Hematopoietic multipotent progenitor cell (in vitro differentiated cells): ENCODE results near the gene PITX1. TPM values are rescaled to one million over a fixed set of nuclear protein-coding genes. Genes with fewer than 3 reads are reported as not detected.

Experiments
- DNase-seq, 3 donors: peaks; one replicate each; pipeline ENCODE4 v3.0.0-alpha.2; 2011 to 2015; ENCODE audit warnings: low read depth in 2 of 3, low spot score in 2 of 3
- total RNA-seq: library from RNA; depleted of rRNA; stranded (reverse); fragments of >200 nt; gene quantifications from one replicate; pipeline ENCODE4 v1.2.3, GENCODE V29; 2012

The PITX1 gene
- total RNA-seq, 1 donor, result under 0.01 TPM

GRCh38 chr5:135042595-135042994 lies 8.6 kb upstream of the PITX1 start:
- no peak for DNase-seq

- no peak for DNase-seq
These were observed 7.7 kb upstream of the PITX1 start for GRCh38 chr5:135041726-135042125.

- no peak for DNase-seq
These were observed 7.1 kb upstream of the PITX1 start for GRCh38 chr5:135041145-135041587.

- no peak for DNase-seq
These were observed 6.5 kb upstream of the PITX1 start for GRCh38 chr5:135040333-135041144.

- DNase-seq, result no peak
These were observed 6.0 kb upstream of the PITX1 start for GRCh38 chr5:135040034-135040332.

GRCh38 chr5:135039271-135040033 lies 5.4 kb upstream of the PITX1 start:
- no peak for DNase-seq

GRCh38 chr5:135038813-135039270 lies 4.8 kb upstream of the PITX1 start:
- no peak for DNase-seq

GRCh38 chr5:135038205-135038812 lies 4.3 kb upstream of the PITX1 start:
- no peak for DNase-seq

- DNase-seq, result no peak
These were observed 3.6 kb upstream of the PITX1 start for GRCh38 chr5:135037519-135038204.

GRCh38 chr5:135036405-135036804 lies 2.4 kb upstream of the PITX1 start:
- no peak for DNase-seq

GRCh38 chr5:135035678-135036030 lies 1.6 kb upstream of the PITX1 start:
- no peak for DNase-seq

GRCh38 chr5:135034963-135035677 lies 1.1 kb upstream of the PITX1 start:
- DNase-seq, result no peak

- DNase-seq, result no peak
These were observed 371 bp upstream of the PITX1 start for GRCh38 chr5:135034236-135034962.

GRCh38 chr5:135032999-135033861 lies 798 bp downstream of the PITX1 start:
- DNase-seq, result no peak

- peak in 1 of 3 donors; percentile 53 for DNase-seq
These were observed 1.4 kb downstream of the PITX1 start for GRCh38 chr5:135032695-135032998.

- no peak for DNase-seq
These were observed 2.0 kb downstream of the PITX1 start for GRCh38 chr5:135031813-135032694.

- DNase-seq, result peak in 1 of 3 donors; percentile 57
These were observed 2.8 kb downstream of the PITX1 start for GRCh38 chr5:135030956-135031812.
